GM19193 (cell line): Measurements from ENCODE around the gene UBE2N.

Experiments used
- POLR2A ChIP-seq: IDR thresholded peaks from 4 replicates; pipeline ENCODE4 v1.6.1; 2011; ENCODE audit not compliant: insufficient read depth, insufficient read length; ENCODE audit errors: extremely low read depth

The UBE2N gene

GRCh38 chr12:93441617-93442410 is at the start of gene UBE2N:
UBE2N (minus strand) TSS chr12:93441947; CDS start chr12:93441884, 63 bp downstream.
- TF ChIP-seq POLR2A, result peak; percentile 88

- no peak for TF ChIP-seq POLR2A
Observed at GRCh38 chr12:93484315-93484981, 42.7 kb upstream of the UBE2N start.

GRCh38 chr12:93483151-93483807 is 41.5 kb upstream of the UBE2N start:
- no peak for TF ChIP-seq POLR2A

DNA sequence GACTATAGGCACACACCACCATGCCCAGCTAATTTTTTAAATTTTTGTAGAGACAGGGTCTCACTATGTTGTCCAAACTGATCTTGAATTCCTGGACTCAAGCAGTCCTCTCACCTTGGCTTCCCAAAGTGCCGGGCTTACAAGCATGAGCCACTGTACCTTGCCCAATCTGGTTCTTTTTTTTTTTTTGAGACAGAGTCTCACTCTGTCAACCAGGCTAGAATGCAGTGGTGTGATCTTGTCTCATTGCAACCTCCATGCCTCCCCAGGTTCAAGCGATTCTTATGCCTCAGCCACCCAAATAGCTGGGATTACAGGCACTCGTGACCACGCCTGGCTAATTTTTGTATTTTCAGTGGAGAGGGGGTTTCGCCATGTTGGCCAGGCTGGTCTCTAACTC is 41.0 kb upstream of the UBE2N start:
- TF ChIP-seq POLR2A, result no peak

DNA sequence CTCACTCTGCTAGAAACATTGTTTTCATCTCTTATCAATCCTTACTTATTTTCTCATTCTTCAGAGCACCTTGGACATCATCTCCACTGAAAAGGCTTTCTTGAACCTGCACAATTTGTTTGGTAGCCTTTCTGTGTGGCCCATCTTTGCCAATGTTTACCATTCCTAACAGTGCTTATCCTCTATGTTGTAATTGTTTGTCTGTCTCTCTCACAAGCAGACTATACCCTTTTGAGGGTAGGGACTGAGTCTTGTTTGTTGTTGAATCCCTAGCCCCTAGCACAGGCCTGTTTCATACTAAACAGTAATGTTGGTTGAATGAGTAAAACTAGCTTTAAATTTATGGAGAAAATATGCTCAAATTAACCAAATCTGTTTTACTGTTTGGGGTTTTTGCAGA is 34.8 kb upstream of the UBE2N start:
- no peak for TF ChIP-seq POLR2A

DNA sequence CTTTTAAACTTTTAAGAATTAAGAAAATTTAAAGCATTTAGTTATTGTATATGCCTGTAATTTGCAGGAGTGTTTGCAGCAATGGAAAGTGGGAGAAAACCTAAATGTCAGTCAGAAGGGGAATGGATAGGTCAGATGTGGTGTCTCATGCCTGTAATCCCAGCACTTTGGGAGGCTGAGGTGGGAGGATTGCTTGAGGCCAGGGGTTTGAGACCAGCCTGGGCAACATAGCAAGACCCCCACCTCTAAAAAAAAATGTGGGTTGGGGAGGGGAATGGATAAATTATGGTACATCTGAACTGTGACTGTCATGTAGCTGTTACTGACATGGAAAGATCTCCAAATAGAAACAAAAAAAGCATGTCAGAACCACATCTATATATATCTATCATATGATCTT is 27.6 kb upstream of the UBE2N start:
- no peak for TF ChIP-seq POLR2A

GRCh38 chr12:93468008-93468371 is 26.2 kb upstream of the UBE2N start:
- no peak for TF ChIP-seq POLR2A

- TF ChIP-seq POLR2A, result peak; percentile 92
Observed at GRCh38 chr12:93467351-93468007, 25.7 kb upstream of the UBE2N start, which contains the start of gene MRPL42. MRPL42 (plus strand) TSS chr12:93467514; CDS start chr12:93469286, 1,772 bp downstream.

- TF ChIP-seq POLR2A, result no peak
Observed at GRCh38 chr12:93466625-93467350, 25.0 kb upstream of the UBE2N start.

- TF ChIP-seq POLR2A, result no peak
Observed at GRCh38 chr12:93465841-93466240, 24.1 kb upstream of the UBE2N start.

DNA sequence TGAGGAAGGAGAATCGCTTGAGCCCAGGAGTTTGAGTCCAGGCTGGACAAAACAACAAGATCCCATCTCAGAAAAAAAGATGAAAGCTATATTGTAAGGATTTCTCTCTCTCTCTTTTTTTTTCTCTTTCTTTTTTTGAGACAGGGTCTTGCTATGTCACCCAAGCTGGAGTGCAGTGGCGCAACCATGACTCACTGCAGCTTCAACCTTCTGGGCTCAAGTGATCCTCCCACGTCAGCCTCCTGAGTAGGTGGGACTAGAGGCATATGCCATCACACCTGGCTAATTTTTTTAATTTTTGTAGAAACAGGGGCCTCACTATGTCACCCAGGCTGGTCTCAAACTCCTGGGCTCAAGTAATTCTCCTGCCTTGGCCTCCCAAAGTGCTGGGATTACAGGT is 19.8 kb upstream of the UBE2N start:
- TF ChIP-seq POLR2A, result no peak

- TF ChIP-seq POLR2A, result no peak
Observed at GRCh38 chr12:93460902-93461301, 19.2 kb upstream of the UBE2N start.

- TF ChIP-seq POLR2A, result no peak
Observed at GRCh38 chr12:93460003-93460402, 18.3 kb upstream of the UBE2N start.

DNA sequence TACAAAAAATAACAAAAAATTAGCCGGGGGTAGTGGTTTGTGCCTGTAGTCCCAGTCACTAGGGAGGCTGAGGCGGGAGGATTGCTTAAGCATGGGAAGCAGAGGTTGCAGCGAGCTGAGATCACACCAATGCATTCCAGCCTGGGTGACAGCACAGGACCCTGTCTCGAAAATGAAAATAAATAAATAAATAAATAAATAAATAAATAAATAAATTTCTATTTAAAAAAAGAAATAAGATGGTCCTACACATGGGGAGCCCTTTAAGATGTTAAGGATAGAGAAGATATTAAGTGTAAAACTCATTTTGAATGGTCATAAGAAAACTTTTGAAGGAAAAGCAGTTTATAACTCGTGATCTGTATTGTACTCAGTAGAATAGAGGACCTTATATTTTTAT is 17.4 kb upstream of the UBE2N start:
- no peak for TF ChIP-seq POLR2A
